CD14-positive monocyte (primary cell): ENCODE results near the gene ASCC3. TPM values are rescaled to one million over a fixed set of nuclear protein-coding genes. Genes with fewer than 3 reads are reported as not detected.

Experiments used
- DNase-seq, 3 donors: peaks; one replicate each; pipeline ENCODE4 v3.0.0-alpha.2; 2011 to 2022
- H2AFZ ChIP-seq: 2 replicates; pipeline ENCODE4 v1.6.0; 2012; ENCODE audit warnings: mild to moderate bottlenecking, low read depth, low read length, inconsistent platforms; ENCODE audit not compliant: insufficient read depth, poor library complexity, severe bottlenecking
- H3K27ac ChIP-seq, 2 donors: 1 replicate in 1 of 2; 2 replicates in 1 of 2; pipeline ENCODE4 v1.5.1; 2012 to 2013; ENCODE audit warnings: low read length in 2 of 2, control low read depth in 1 of 2, inconsistent platforms in 1 of 2, low read depth in 1 of 2, mild to moderate bottlenecking in 1 of 2
- H3K27me3 ChIP-seq, 2 donors: one replicate each; pipeline versions ENCODE4 v1.6.0 to v1.6.1; 2011 to 2013; ENCODE audit warnings: low read length in 2 of 2; ENCODE audit not compliant: control insufficient read depth in 2 of 2, insufficient read depth in 2 of 2
- H3K36me3 ChIP-seq, 2 donors: replicated peaks in 1 of 2; 1 replicate in 1 of 2; 2 replicates in 1 of 2; pipeline versions ENCODE4 v1.5.1 to v1.6.1; 2012 to 2013; ENCODE audit warnings: low read length in 2 of 2, control low read depth in 1 of 2, inconsistent platforms in 1 of 2, mild to moderate bottlenecking in 1 of 2; ENCODE audit not compliant: insufficient read depth in 2 of 2, control insufficient read depth in 1 of 2
- H3K4me1 ChIP-seq, 2 donors: 1 replicate in 1 of 2; 2 replicates in 1 of 2; pipeline versions ENCODE4 v1.5.1 to v1.6.1; 2012 to 2013; ENCODE audit warnings: low read length in 2 of 2, control low read depth in 1 of 2, inconsistent platforms in 1 of 2, mild to moderate bottlenecking in 1 of 2, moderate library complexity in 1 of 2; ENCODE audit not compliant: insufficient read depth in 2 of 2, control insufficient read depth in 1 of 2
- H3K4me2 ChIP-seq: replicated peaks from 2 replicates; pipeline ENCODE3; 2012; ENCODE audit warnings: low read length, moderate library complexity, mild to moderate bottlenecking; ENCODE audit not compliant: poor library complexity, severe bottlenecking; ENCODE audit errors: extremely low read depth
- H3K4me3 ChIP-seq, 3 experiments: fragments of 200-600 bp in 1 of 3; sonication (generic) in 1 of 3; replicated peaks in 1 of 3; 1 replicate in 2 of 3; 2 replicates in 1 of 3; pipeline ENCODE4 v1.5.1; 2011 to 2013; ENCODE audit warnings: low read length in 3 of 3, mild to moderate bottlenecking in 3 of 3, control low read depth in 2 of 3, low read depth in 2 of 3, inconsistent platforms in 1 of 3, moderate library complexity in 1 of 3
- H3K79me2 ChIP-seq: 2 replicates; pipeline ENCODE4 v1.6.0; 2012; ENCODE audit warnings: mild to moderate bottlenecking, control low read depth, inconsistent platforms, low read length, moderate library complexity; ENCODE audit not compliant: insufficient read depth
- H3K9ac ChIP-seq: 2 replicates; pipeline ENCODE4 v1.6.0; 2017; ENCODE audit warnings: low read length, mild to moderate bottlenecking; ENCODE audit not compliant: insufficient read depth, poor library complexity, severe bottlenecking
- H3K9me3 ChIP-seq, 2 donors: replicated peaks in 1 of 2; 1 replicate in 1 of 2; 2 replicates in 1 of 2; pipeline versions ENCODE4 v1.5.1 to v1.6.1; 2012 to 2013; ENCODE audit warnings: low read length in 2 of 2, control low read depth in 1 of 2; ENCODE audit not compliant: control insufficient read depth in 1 of 2, insufficient read depth in 1 of 2
- H4K20me1 ChIP-seq: 2 replicates; pipeline ENCODE4 v1.6.0; 2012; ENCODE audit warnings: mild to moderate bottlenecking, low read length, control low read depth, moderate library complexity; ENCODE audit not compliant: insufficient read depth
- H3K27ac Mint-ChIP-seq, 7 donors: one replicate each; pipeline ENCODE4 v1.8.0; 2020; ENCODE audit warnings: mild to moderate bottlenecking in 7 of 7, mixed read lengths in 7 of 7, moderate library complexity in 6 of 7, inconsistent platforms in 2 of 7
- H3K27me3 Mint-ChIP-seq, 3 donors: one replicate each; pipeline ENCODE4 v1.8.0; 2021 to 2022; ENCODE audit warnings: low read depth in 3 of 3, mild to moderate bottlenecking in 3 of 3, mixed read lengths in 3 of 3, moderate library complexity in 3 of 3, inconsistent platforms in 1 of 3
- H3K36me3 Mint-ChIP-seq, 2 donors: one replicate each; pipeline ENCODE4 v1.8.0; 2020; ENCODE audit warnings: mixed read lengths in 2 of 2, inconsistent platforms in 1 of 2, mild to moderate bottlenecking in 1 of 2
- H3K4me1 Mint-ChIP-seq: one replicate; pipeline ENCODE4 v1.8.0; 2020; ENCODE audit warnings: mild to moderate bottlenecking, mixed read lengths
- H3K4me3 Mint-ChIP-seq, 2 donors: one replicate each; pipeline ENCODE4 v1.8.0; 2020; ENCODE audit warnings: mild to moderate bottlenecking in 2 of 2, mixed read lengths in 2 of 2, moderate library complexity in 1 of 2
- H3K9me3 Mint-ChIP-seq, 7 donors: one replicate each; pipeline ENCODE4 v1.8.0; 2020 to 2022; ENCODE audit warnings: mixed read lengths in 7 of 7, mild to moderate bottlenecking in 6 of 7, moderate library complexity in 6 of 7, inconsistent platforms in 2 of 7
- CTCF ChIP-seq: fragments of 200-600 bp; IDR thresholded peaks from one replicate; pipeline ENCODE4 v1.8.0; 2022; ENCODE audit warnings: antibody characterized with exemption, mild to moderate bottlenecking
- WGBS: methylation state at CpG from one replicate; pipeline ENCODE4 v1.1.5; 2013; ENCODE audit warnings: missing lambda C conversion rate; ENCODE audit not compliant: insufficient coverage; 5-methylcytosine and 5-hydroxymethylcytosine counted together
- intact Hi-C, 2 donors: fragments of 100-400 bp; cut with micrococcal nuclease; formaldehyde crosslinking; loops; one replicate each; pipeline versions ENCODE4 v1.15.0 to v1.15.1; 2023
- polyA plus RNA-seq, 3 donors: library from polyadenylated mRNA; depleted of rRNA in 1 of 3; unstranded in 2 of 3; stranded (reverse) in 1 of 3; fragments of 300-500 nt in 2 of 3; fragments of >200 nt in 1 of 3; fragmentation: Illumina TruSeq in 2 of 3; gene quantifications; 1 replicate in 2 of 3; 2 replicates in 1 of 3; pipeline ENCODE4 v1.2.3, GENCODE V29; 2012 to 2021

ASCC3 gene
- polyA plus RNA-seq, 3 donors, result 6.4 to 12.9 (median 10.6) TPM

DNA sequence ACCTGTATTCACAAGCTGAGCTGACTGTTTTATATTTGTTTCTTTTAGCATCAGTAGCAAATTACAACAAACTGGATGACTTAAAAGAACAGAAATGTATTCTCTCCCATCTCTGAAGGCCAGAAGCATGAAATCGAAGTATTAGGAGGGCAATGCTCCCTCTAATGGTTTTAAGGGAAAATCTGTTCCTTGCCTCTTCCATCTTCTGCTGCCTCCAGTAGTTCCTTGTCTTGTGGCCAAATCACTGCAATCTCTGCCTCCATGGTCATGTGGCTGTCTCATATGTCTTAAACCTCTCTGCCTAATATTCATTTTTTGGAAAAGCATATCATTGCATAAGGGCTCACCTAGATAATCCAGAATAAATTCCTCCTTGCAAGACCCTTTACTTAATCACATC lies 25.2 kb upstream of the ASCC3 start:
- Histone ChIP-seq H4K20me1 (no peaks in the 10 kb centered on the region), H3K9ac (no peak overlapping the region), H3K27ac (no peak overlapping the region), H3K4me3 (no peak overlapping the region), H3K27me3 (no peaks in the 10 kb centered on the region), H3K9me3 (no peaks in the 10 kb centered on the region), H3K4me2 (no peak overlapping the region), H3K79me2 (no peaks in the 10 kb centered on the region), H3K4me1 (no peaks in the 10 kb centered on the region), H2AFZ (no peak overlapping the region), H3K36me3 (no peaks in the 10 kb centered on the region)
- no peak overlapping the region for H3K27ac Mint-ChIP-seq
- no peak overlapping the region for H3K4me3 Mint-ChIP-seq
- DNase-seq, result no peak
- intact Hi-C loops, result no loop called here
- no peak for TF ChIP-seq CTCF
- WGBS, result 60% methylated on average over 1 of the region's 1 CpG
- H3K9me3 Mint-ChIP-seq, result peaks cover 2 to 5% (median 3%) of the 10 kb centered on the region in 7 donors
- H3K27me3 Mint-ChIP-seq, result peaks cover 0 to 4% (median 2%) of the 10 kb centered on the region in 3 donors
- H3K4me1 Mint-ChIP-seq, result no peaks in the 10 kb centered on the region
- H3K36me3 Mint-ChIP-seq, result no peaks in the 10 kb centered on the region

GRCh38 chr6:100905067-100905466 lies 23.9 kb upstream of the ASCC3 start:
- WGBS, result no CpG with 5 or more reads among the region's 4 CpGs
- H3K9me3 ChIP-seq, result no peaks in the 10 kb centered on the region
- no peaks in the 10 kb centered on the region for H4K20me1 ChIP-seq
- TF ChIP-seq CTCF, result no peak
- H3K27me3 ChIP-seq, result no peaks in the 10 kb centered on the region
- no peak overlapping the region for H3K4me3 ChIP-seq
- no peak overlapping the region for H3K27ac ChIP-seq
- H3K36me3 ChIP-seq, result no peaks in the 10 kb centered on the region
- H3K4me3 Mint-ChIP-seq, result no peak overlapping the region
- intact Hi-C loops, result no loop called here
- H3K36me3 Mint-ChIP-seq, result no peaks in the 10 kb centered on the region
- DNase-seq, result no peak
- no peak overlapping the region for H3K9ac ChIP-seq
- no peaks in the 10 kb centered on the region for H3K79me2 ChIP-seq
- H3K4me1 Mint-ChIP-seq, result no peaks in the 10 kb centered on the region
- H3K27ac Mint-ChIP-seq, result no peak overlapping the region
- no peak overlapping the region for H2AFZ ChIP-seq
- H3K9me3 Mint-ChIP-seq, result peaks cover 0 to 4% (median 2%) of the 10 kb centered on the region in 7 donors
- no peak overlapping the region for H3K4me2 ChIP-seq
- peaks cover 0 to 4% (median 2%) of the 10 kb centered on the region in 3 donors for H3K27me3 Mint-ChIP-seq
- H3K4me1 ChIP-seq, result no peaks in the 10 kb centered on the region
